Brain pericyte (primary cell): ENCODE data around the gene CST11.
"Not testable (repeated sequence)": the region's sequence is repeated elsewhere in the genome, so short reads cannot be mapped to it uniquely, and the experiment has no call there.

ENCODE experiments used
- DNase-seq: peaks from one replicate; pipeline ENCODE4 v3.0.0-alpha.2; 2012; ENCODE audit warnings: low read depth, low spot score

Gene CST11, protein sequence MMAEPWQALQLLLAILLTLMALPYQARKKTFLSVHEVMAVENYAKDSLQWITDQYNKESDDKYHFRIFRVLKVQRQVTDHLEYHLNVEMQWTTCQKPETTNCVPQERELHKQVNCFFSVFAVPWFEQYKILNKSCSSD

DNA sequence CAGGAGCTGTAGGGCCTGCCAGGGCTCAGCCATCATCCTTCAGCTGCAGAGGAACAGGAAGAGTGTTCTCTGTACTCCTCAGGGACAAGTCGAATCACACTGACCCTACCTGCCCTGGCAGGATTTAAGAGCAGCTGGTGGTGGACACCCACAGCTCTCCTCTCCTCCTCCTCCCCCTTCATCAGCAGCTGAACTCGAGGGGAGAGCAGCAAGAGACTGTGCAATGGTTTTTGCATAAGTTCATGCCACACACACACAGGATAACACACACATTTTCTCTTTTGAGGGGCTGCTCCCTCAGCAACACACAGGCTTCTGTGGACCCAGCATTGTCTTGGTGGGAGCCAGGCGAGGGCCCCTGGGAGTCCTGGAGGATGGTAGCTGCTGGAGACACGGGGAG is at the start of gene CST11:
Gene CST11, minus strand, starts transcription at position 101 of the 400 bp plus-strand sequence. Its CDS starts 65 bp downstream, at position 36.
- DNase-seq = no peak

DNA sequence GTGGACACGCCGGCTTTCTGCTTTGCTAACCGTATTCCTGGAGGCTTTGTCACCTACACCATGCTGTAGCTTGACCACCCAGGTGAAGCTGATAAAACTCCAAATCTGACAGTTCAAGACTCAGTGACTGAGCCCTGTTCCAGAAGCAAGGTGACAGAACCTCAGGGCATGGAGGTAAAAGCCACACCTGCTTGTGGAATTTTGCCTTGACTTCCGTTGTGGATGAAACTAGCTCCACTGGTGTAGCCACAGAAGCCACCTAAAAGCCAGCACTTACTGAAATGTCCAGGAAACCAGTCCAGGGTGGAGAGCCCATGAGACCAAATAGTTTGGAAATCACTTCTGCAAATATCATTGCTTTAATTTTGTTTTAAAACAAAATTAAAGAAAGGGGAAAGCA is 49.2 kb upstream of the CST11 start:
- DNase-seq = no peak

DNA sequence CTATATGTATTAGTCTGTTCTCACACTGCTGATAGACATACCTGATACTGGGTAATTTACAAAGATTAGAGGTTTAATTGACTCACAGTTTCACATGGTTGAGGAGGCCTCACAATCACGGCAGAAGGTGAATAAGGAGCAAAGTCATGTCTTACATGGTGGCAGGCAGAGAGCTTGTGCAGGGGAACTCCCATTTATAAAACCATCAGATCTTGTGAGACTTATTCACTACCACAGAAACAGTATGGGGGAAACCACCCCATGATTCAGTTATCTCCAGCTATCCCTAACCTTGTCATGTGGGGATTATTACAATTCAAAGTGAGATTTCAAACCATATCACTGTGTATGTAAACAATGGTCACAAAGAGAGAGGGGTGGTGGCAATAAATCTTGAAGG is 44.9 kb upstream of the CST11 start:
- no peak for DNase-seq

- no peak for DNase-seq
These were observed 40.6 kb upstream of the CST11 start for GRCh38 chr20:23493172-23493772.

- DNase-seq = no peak
These were observed 39.6 kb upstream of the CST11 start for GRCh38 chr20:23492292-23492691.

- DNase-seq = no peak
These were observed 38.1 kb upstream of the CST11 start, which contains the start of gene CST8 for GRCh38 chr20:23490817-23491216. Gene CST8 (plus strand): TSS chr20:23491117. CDS start chr20:23491668, 551 bp downstream.

GRCh38 chr20:23488996-23489395 is 36.3 kb upstream of the CST11 start:
- no peak for DNase-seq

GRCh38 chr20:23488470-23488869 is 35.8 kb upstream of the CST11 start:
- no peak for DNase-seq

DNA sequence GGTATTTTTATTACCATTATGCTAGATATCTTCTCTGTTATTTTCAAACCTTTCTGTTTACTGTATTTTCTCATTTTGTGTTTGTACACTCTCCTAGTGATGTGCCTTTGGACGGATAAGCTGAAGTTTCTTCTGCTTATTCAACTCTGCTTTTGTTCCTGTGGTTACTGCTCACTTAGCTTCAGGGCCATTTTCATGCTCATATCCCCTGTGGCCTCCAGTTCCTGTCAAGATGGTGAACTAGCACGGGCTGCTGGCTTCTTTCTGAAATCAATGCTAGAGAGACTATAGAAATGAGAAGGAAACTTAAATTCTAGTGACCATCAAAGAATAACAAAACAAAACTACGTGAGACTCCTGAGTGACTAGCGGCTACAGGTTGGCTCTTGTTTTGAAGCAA is 31.4 kb upstream of the CST11 start:
- DNase-seq = no peak

- DNase-seq = no peak
These were observed 29.5 kb upstream of the CST11 start for GRCh38 chr20:23482138-23482537.

DNA sequence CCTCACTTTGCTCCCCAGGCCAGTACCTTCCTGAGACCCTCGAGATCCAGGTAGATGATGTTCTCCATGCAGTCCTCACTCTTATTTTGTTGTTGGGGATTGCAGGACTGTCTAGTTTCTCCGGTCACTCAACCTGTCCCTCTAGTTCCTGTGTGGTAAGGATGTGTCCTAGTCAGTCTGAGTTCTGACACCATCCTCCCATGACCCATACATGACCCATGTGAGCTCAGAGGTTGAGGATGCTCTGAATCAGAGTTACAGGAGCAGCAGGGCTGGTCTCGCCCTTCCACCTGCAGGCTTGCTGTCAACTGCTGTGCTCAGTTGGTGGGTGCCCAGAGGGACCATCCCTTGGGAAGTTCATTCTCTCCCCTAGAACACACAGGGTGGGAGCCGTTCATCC is 26.4 kb upstream of the CST11 start:
- no peak for DNase-seq

GRCh38 chr20:23477223-23477622 is 24.5 kb upstream of the CST11 start:
- DNase-seq = no peak

- no peak for DNase-seq
These were observed 23.5 kb upstream of the CST11 start for GRCh38 chr20:23476015-23476754.

- no peak for DNase-seq
These were observed 22.7 kb upstream of the CST11 start for GRCh38 chr20:23475395-23475794.

DNA sequence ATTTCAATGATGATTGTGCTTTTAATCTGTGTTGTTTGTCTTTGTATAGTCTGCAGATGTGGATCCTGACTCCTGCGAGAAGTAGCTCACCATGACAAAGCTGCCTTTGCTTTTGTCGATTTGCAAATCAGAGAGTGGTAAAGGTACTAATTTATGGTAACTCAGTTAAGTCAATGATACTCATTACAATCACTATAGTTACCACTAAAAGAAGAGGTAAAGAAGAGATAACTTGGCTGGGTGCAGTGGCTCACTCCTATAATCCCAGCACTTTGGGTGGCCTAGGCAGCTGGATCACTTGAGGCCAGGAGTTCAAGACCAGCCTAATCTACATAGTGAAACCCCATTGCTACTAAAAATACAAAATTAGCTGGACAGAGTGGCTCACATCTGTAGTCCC is 20.6 kb upstream of the CST11 start:
- DNase-seq = not testable (repeated sequence)

DNA sequence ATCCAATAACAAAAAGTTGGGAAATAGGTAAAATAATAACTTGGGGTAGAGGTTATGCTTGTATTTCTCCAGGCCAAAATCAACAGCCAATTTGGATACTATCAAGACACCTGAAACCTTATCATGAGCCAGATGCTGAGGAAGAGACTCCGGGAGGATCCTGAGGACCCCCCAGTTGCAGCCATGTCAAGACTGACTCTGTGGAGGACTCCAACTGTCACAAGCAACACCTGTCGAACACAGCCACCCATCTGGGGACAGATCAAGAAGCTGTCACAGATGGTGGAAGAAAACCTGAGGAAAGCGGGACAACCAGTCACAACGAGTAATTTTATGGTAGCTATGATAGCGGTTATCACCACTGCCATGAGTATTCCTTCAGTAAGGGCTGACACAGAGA is 19.6 kb upstream of the CST11 start:
- DNase-seq = not testable (repeated sequence)

DNA sequence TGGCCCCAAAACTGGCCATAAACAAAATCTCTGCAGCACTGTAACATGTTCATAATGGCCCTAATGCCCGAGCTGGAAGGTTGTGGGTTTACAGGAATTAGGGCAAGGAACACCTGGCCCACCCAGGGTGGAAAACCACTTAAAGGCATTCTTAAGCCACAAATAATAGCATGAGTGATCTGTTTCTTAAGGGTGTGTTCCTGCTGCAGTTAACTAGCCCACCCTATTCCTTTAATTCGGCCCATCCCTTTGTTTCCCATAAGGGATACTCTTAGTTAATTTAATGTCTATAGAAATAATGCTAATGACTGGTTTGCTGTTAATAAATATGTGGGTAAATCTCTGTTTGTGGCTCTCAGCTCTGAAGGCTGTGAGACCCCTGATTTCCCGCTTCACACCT is 14.3 kb upstream of the CST11 start:
- DNase-seq = not testable (repeated sequence)

- no peak for DNase-seq
These were observed 8.5 kb upstream of the CST11 start for GRCh38 chr20:23461180-23461579.

- DNase-seq = no peak
These were observed 6.9 kb upstream of the CST11 start for GRCh38 chr20:23459461-23460150.

GRCh38 chr20:23456873-23457272 is 4.2 kb upstream of the CST11 start:
- no peak for DNase-seq

GRCh38 chr20:23456409-23456808 is 3.7 kb upstream of the CST11 start:
- no peak for DNase-seq

- no peak for DNase-seq
These were observed 3.0 kb upstream of the CST11 start for GRCh38 chr20:23455639-23456038.
